Dendritic cell treated with granulocyte-macrophage colony-stimulating factor and Interleukin-4, amounts not matched to agents 40 ng/mL and 50 ng/mL, for 4 days (primary cell): ENCODE measurements around the gene FOXN4.

Experiments used
- H3K27ac Mint-ChIP-seq: one replicate; pipeline ENCODE4 v1.8.0; 2022; ENCODE audit warnings: mild to moderate bottlenecking, mixed read lengths
- H3K27me3 Mint-ChIP-seq: one replicate; pipeline ENCODE4 v1.8.0; 2022; ENCODE audit warnings: mild to moderate bottlenecking, mixed read lengths
- H3K36me3 Mint-ChIP-seq: one replicate; pipeline ENCODE4 v1.8.0; 2022; ENCODE audit warnings: low read depth, mixed read lengths
- H3K4me1 Mint-ChIP-seq: one replicate; pipeline ENCODE4 v1.8.0; 2022; ENCODE audit warnings: low read depth, mixed read lengths
- H3K4me3 Mint-ChIP-seq: one replicate; pipeline ENCODE4 v1.8.0; 2022; ENCODE audit warnings: mild to moderate bottlenecking, moderate library complexity, mixed read lengths
- H3K9me3 Mint-ChIP-seq: one replicate; pipeline ENCODE4 v1.8.0; 2022; ENCODE audit warnings: mixed read lengths
- intact Hi-C: fragments of 100-400 bp; cut with micrococcal nuclease; formaldehyde crosslinking; loops from one replicate; pipeline ENCODE4 v1.15.0; 2022

Gene FOXN4

DNA sequence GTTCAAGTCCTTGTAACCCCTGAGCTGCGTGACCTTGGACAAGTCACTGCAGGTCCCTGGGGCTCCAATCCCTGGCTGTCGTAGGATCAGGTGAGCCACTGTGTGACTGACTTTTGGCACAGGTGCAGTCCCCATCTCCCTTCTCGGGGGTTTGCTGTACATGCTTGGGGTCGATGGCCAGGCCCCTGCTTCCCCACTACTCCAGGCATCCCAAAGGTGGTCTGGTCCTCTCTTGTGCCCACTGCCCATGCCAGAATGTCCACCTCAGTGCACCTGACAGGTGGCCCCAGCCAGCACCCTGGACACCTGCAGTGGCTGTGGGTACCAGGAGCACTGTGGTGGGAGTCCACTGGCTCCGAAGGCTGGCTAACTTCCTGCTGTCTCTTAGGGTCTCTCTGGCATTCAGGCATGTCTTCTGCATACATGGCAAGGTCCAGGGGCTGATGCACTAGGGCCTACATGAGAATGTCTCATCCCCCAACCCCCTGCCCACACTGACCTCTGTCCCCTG lies 14.7 kb downstream of the FOXN4 start:
- Mint-ChIP-seq H3K4me1 (peaks cover 5% of the 10 kb centered on the region), H3K36me3 (no peaks in the 10 kb centered on the region), H3K4me3 (no peak overlapping the region), H3K27ac (no peak overlapping the region), H3K27me3 (peaks cover 42% of the 10 kb centered on the region), H3K9me3 (no peaks in the 10 kb centered on the region)
- intact Hi-C loops = no loop called here

DNA sequence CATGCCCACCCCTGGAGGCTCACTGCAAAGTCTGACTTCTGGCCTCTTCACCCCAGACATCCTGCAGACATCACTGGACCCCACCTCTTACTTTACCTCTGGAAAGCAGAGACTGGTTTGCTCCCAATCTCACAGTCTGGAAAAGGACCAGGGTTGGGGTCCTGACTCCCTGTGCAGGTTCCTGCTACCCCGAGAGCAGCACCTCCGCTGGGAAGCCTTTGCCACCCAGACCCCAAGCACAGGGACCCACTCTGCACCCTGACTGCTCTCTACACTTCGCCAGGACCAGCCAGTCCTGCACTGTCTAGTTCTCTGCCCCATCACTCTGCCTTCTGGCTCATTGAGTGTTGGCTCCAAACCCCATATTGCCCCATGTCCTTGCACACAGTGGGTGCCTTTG lies 16.0 kb downstream of the FOXN4 start:
- intact Hi-C loops = no loop called here
- Mint-ChIP-seq H3K9me3 (no peaks in the 10 kb centered on the region), H3K27ac (no peak overlapping the region), H3K27me3 (peaks cover 40% of the 10 kb centered on the region), H3K4me1 (peaks cover 5% of the 10 kb centered on the region), H3K4me3 (no peak overlapping the region), H3K36me3 (no peaks in the 10 kb centered on the region)

DNA sequence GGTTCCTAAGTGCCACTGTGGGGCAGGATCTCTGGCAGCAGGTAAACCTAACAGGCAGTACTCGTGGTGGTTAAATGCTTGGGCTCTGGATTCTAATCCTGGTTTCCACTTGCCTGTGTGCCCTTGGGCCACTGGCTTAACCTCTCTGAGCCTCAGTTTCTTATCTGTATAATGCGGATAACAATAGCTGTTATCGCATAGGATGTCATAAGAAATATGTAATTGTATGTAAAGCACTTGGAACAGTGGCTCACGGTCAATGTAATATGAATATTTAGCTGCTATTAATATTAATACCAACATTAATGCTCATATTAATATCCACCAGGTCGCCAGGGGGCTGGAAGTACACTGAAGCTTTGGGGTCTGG lies 16.8 kb downstream of the FOXN4 start:
- no peaks in the 10 kb centered on the region for H3K36me3 Mint-ChIP-seq
- no peak overlapping the region for H3K4me3 Mint-ChIP-seq
- no peaks in the 10 kb centered on the region for H3K9me3 Mint-ChIP-seq
- H3K4me1 Mint-ChIP-seq = peaks cover 5% of the 10 kb centered on the region
- no peak overlapping the region for H3K27ac Mint-ChIP-seq
- intact Hi-C loops = no loop called here
- H3K27me3 Mint-ChIP-seq = peaks cover 42% of the 10 kb centered on the region

DNA sequence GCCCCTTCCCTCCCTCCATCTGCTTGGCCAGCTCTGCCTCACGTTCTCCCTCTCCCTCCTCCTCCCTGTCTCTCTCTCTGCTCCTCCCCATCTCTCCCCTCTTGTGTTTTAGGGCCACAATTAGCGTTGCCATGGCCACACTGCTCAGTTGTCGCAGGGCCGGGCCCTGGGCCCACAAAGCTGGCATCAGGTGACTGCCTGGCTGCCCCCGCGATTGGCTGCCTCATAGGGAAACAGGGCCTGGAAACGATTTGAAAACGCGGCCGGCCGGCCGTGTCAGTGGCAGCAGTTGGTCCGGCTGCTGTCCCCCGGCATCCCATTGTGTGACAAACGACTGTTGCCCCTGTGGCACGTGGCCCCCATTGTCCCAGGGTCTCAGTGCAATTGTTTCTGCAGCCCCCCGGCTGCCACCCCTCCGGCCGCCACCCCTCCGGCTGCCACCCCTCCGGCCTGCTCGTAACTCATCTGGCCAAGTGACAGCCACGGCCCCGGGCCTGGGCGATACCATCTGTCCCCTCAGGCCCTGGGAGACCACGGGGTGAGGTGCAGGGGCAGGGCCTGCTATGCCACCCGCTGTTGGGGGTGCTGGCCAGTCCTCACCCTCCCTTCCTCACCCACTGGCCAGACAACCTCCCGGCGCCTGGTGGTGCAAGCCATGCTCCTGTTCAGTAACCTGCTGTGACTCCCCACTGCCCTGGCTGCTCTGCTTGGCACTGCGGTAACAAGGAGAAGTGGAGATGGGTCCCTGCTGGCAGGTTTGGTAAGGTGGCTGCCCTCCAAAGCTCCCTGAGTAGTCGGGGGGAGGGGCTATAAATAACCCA lies 17.4 kb downstream of the FOXN4 start:
- intact Hi-C loops = no loop called here

DNA sequence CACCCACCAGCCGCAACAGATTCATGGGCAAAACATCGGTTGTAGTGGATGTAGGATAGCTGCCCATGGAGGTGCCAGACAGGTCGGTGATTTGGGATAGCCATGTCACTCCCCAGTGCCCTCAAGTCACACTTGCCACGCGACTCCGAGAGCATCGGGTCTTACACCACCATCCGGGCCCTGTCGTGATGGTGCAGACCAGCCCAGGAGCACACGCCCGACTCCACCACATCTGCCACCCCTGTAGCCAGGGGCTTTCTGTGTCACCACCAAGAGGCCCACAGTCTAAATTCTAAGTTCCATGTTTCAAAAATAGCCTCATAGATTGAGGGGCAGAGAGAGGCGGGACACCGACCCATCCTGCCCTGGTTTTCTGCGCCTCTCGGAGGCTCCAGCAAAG lies 18.0 kb downstream of the FOXN4 start:
- H3K27ac Mint-ChIP-seq = no peak overlapping the region
- intact Hi-C loops = no loop called here
- peaks cover 5% of the 10 kb centered on the region for H3K4me1 Mint-ChIP-seq
- no peak overlapping the region for H3K4me3 Mint-ChIP-seq
- peaks cover 42% of the 10 kb centered on the region for H3K27me3 Mint-ChIP-seq
- H3K9me3 Mint-ChIP-seq = no peaks in the 10 kb centered on the region
- no peaks in the 10 kb centered on the region for H3K36me3 Mint-ChIP-seq

More for the DNA sequence above, 17.4 kb downstream of the FOXN4 start:
- Mint-ChIP-seq H3K4me3 (no peak overlapping the region), H3K36me3 (no peaks in the 10 kb centered on the region), H3K9me3 (no peaks in the 10 kb centered on the region), H3K4me1 (peaks cover 5% of the 10 kb centered on the region), H3K27ac (no peak overlapping the region), H3K27me3 (peaks cover 42% of the 10 kb centered on the region)

DNA sequence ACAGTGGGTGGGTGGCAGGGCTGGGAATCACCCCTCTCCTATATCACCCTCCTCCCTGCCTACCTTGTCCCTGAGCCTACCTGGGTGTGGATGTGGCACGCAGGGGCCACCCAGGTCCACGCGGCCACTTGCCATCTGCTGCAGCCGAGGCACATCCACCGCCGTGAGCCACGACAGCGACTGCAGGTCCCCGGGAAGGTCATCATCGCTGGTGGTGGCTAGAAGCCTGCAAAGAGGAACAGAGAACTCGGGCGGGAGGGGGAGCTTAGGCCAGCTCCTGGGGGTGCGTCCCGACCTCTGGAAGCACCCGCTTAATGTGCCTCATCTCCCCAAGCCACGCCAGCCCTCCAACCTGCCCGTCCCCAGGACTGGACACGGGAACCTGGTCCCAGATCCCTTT lies 19.0 kb downstream of the FOXN4 start:
- peaks cover 42% of the 10 kb centered on the region for H3K27me3 Mint-ChIP-seq
- H3K27ac Mint-ChIP-seq = no peak overlapping the region
- no peak overlapping the region for H3K4me3 Mint-ChIP-seq
- H3K36me3 Mint-ChIP-seq = no peaks in the 10 kb centered on the region
- intact Hi-C loops = no loop called here
- peaks cover 5% of the 10 kb centered on the region for H3K4me1 Mint-ChIP-seq
- no peaks in the 10 kb centered on the region for H3K9me3 Mint-ChIP-seq

DNA sequence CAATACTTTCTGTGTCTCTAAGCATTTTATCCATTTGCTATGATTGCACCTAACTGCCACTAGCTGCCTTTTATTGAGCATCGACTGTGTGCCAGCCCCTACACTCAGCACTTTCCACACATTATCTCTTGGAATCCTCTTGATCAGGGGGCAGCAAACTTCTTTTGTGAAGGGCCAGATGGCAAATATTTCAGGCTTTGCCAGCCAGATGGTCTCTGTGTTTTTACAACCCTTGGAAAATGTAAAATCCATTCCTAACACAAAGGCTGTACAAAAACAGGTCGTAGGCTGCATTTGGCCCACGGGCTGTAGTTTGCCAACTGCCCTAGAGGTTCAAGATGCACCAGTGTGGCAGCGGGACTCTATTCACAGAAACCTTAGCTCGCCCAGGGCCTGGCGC lies 19.5 kb downstream of the FOXN4 start:
- intact Hi-C loops = no loop called here
- no peaks in the 10 kb centered on the region for H3K36me3 Mint-ChIP-seq
- peaks cover 42% of the 10 kb centered on the region for H3K27me3 Mint-ChIP-seq
- H3K9me3 Mint-ChIP-seq = no peaks in the 10 kb centered on the region
- H3K4me1 Mint-ChIP-seq = peaks cover 5% of the 10 kb centered on the region
- H3K27ac Mint-ChIP-seq = no peak overlapping the region
- H3K4me3 Mint-ChIP-seq = no peak overlapping the region

DNA sequence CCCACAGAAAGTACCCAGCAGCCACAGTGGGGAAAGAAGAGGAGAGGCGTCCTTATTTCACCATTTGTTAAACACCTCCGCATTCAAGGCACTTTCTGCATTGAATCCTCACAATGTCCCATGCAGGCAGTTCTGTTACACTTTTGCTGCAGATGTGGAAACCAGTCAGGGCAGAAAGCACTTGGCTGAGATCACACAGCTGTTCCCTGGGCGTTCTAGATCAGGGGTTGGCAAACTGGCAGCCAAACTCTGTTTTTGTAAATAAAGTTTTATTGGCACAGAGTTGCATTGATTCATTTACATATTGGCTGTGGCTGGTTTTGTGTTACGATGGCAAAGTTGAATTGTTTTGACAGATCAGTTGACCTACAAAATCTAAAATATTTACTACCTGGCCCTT lies 20.1 kb downstream of the FOXN4 start:
- intact Hi-C loops = no loop called here
- peaks cover 40% of the 10 kb centered on the region for H3K27me3 Mint-ChIP-seq
- peaks cover 5% of the 10 kb centered on the region for H3K4me1 Mint-ChIP-seq
- no peak overlapping the region for H3K27ac Mint-ChIP-seq
- no peak overlapping the region for H3K4me3 Mint-ChIP-seq
- no peaks in the 10 kb centered on the region for H3K36me3 Mint-ChIP-seq
- H3K9me3 Mint-ChIP-seq = no peaks in the 10 kb centered on the region

DNA sequence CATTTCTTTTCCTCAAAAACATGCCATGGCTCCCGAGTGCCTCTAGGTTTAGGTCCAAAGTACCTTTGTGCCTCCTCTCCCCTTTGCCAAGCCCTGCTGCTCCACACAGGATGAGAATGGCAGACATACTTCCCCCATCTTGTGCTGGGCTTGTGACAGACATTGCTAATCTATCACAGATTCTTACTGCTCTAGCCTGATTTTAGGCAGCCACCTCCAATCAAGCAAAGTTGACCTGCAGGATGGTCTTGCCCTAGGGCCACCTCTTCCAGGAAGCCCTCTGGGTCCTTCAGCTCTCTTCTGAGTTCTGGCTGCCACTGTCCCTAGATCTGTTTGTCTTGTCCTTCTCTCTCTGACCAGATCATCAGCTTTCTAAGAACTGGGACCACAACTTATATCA lies 20.5 kb downstream of the FOXN4 start:
- H3K4me1 Mint-ChIP-seq = peaks cover 5% of the 10 kb centered on the region
- H3K27ac Mint-ChIP-seq = no peak overlapping the region
- H3K27me3 Mint-ChIP-seq = peaks cover 36% of the 10 kb centered on the region

DNA sequence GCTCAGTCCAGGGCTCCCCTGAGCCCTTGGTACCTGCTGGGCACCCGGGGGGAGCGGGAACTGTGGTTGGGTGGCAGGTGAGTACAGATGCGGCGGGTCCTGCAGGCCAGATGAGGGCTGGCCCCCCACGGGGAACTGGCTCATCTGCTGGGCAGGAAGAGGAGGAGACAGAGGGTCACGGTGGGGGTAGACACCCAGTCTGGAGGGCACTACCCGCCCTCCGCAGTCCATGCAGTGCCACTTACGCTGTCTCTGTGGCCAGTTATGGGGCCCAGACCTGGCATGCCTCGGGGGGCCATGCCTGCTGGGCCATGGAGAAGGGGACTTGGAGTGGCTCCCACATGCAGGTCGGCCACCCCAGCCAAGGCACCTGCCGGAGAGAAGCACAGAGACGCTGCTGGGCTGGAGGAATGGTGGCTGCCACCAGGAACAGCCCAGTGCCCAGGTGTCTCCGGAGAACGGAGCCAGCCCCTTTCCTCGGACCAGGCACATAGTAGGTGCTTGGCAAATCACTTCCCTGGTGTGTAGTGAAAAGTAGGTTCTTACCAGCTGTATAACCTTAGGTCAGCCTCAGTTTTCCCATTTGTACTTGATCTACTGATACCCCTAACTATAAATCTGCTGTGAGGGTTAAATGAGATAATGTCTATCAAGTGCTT lies 21.1 kb downstream of the FOXN4 start:
- Mint-ChIP-seq H3K4me3 (no peak overlapping the region), H3K4me1 (peaks cover 5% of the 10 kb centered on the region), H3K27ac (no peak overlapping the region), H3K27me3 (peaks cover 30% of the 10 kb centered on the region), H3K9me3 (no peaks in the 10 kb centered on the region), H3K36me3 (no peaks in the 10 kb centered on the region)
- intact Hi-C loops = no loop called here

More for the DNA sequence above, 20.5 kb downstream of the FOXN4 start:
- H3K4me3 Mint-ChIP-seq = no peak overlapping the region
- H3K9me3 Mint-ChIP-seq = no peaks in the 10 kb centered on the region
- intact Hi-C loops = no loop called here
- H3K36me3 Mint-ChIP-seq = no peaks in the 10 kb centered on the region

DNA sequence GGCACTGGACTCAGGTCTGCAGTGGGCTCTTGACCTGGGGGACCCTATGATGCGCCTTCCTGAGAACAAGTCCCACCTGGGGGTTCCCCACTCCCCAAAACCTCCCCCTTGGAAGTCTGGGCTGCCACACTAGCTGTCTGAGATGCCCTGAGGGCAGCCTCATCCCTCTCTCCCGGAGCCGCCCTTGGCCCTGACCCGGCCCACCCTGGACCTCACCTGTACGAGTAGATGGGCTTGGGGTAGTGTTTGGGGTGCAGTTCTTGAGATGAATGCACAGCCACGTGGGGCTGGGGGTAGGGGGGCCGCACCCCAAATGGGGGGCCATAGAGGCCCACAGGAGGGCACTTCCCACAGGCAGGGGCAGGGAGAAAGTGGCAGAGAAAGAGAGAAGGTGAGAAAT lies 21.9 kb downstream of the FOXN4 start:
- Mint-ChIP-seq H3K27ac (no peak overlapping the region), H3K4me3 (no peak overlapping the region), H3K9me3 (no peaks in the 10 kb centered on the region), H3K36me3 (no peaks in the 10 kb centered on the region), H3K27me3 (peaks cover 24% of the 10 kb centered on the region), H3K4me1 (peaks cover 5% of the 10 kb centered on the region)
- intact Hi-C loops = no loop called here

DNA sequence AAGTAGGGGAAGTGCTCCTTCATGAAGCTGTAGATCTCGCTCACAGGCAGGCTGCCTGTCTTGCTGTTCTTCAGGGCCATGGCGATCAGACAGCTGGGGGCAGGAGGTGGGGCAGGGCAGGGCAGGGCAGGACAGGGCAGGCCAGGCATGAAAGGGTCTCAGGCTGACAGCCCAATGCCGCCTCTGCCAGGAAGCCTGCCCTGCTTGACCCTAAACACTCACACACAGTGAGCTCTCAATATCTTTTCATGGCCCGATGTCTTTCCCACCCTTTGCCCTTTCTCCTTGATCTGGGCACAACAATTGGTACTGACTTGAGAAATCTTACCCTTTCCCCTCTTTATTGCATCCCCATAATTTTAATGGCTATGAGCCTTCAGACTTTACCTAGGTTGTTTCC lies 22.4 kb downstream of the FOXN4 start:
- intact Hi-C loops = no loop called here
- H3K4me1 Mint-ChIP-seq = peaks cover 4% of the 10 kb centered on the region
- H3K4me3 Mint-ChIP-seq = no peak overlapping the region
- H3K9me3 Mint-ChIP-seq = no peaks in the 10 kb centered on the region
- H3K36me3 Mint-ChIP-seq = no peaks in the 10 kb centered on the region
- H3K27ac Mint-ChIP-seq = no peak overlapping the region
- H3K27me3 Mint-ChIP-seq = peaks cover 18% of the 10 kb centered on the region

DNA sequence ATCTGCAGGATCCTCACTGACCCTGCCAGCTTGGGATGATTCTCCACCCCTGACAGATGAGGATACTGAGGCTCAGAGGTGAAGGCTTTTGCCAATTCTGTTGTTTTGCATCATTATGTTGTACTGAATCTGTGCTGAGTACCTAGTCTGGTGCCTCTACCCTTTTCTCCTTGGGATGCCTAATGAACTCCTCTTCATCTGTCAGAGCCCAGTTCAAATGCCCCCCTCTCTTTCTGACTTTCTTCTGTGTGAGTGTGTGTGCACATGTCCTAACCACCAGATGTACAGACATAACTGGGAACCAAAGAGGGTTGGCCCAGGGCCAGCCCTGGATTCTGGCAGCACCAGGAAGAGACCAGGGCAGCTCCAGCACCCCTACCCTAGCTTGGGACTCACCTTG lies 22.8 kb downstream of the FOXN4 start:
- no peaks in the 10 kb centered on the region for H3K9me3 Mint-ChIP-seq
- no peak overlapping the region for H3K4me3 Mint-ChIP-seq
- H3K36me3 Mint-ChIP-seq = no peaks in the 10 kb centered on the region
- intact Hi-C loops = no loop called here
- H3K27ac Mint-ChIP-seq = no peak overlapping the region
- peaks cover 14% of the 10 kb centered on the region for H3K27me3 Mint-ChIP-seq
- peaks cover under 1% of the 10 kb centered on the region for H3K4me1 Mint-ChIP-seq

DNA sequence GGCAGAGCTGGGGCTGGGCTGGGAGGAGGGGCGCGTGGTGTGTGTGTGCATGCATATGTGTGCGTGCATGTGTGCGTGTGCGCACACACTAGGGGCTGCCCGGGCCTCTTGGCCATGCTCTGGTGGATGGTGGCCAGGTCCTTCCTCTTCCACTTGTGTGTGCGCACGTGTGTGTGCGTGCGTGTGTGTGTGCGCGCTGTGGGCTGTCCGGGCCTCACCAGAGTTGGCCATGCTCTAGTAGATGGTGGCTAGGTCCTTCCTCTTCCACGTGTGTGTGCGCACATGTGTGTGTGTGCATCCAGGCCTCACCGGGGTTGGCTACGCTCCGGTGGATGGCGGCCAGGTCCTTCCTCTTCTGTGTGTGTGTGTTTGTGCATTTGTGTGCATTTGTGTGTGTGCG lies 24.7 kb downstream of the FOXN4 start:
- Mint-ChIP-seq H3K4me3 (no peak overlapping the region), H3K4me1 (no peaks in the 10 kb centered on the region), H3K27ac (no peak overlapping the region), H3K27me3 (peaks cover 2% of the 10 kb centered on the region), H3K9me3 (no peaks in the 10 kb centered on the region), H3K36me3 (no peaks in the 10 kb centered on the region)
- intact Hi-C loops = no loop called here
